HG03457 (cell line): Measurements from ENCODE around the gene IL1R2.

Source experiments
- ATAC-seq: cut with Tn5 transposase; IDR thresholded peaks from one replicate; pipeline ENCODE4 v1.9.1; 2021; ENCODE audit warnings: moderate number of reproducible peaks; ENCODE audit not compliant: unreplicated experiment

IL1R2 gene

GRCh38 chr2:102034683-102035548, 43.2 kb downstream of the IL1R2 start:
- ATAC-seq, result no peak

- no peak for ATAC-seq
These were observed 45.9 kb downstream of the IL1R2 start for GRCh38 chr2:102037681-102038080.

- no peak for ATAC-seq
These were observed 48.5 kb downstream of the IL1R2 start for GRCh38 chr2:102040229-102040628.

GRCh38 chr2:102041351-102041750, 49.6 kb downstream of the IL1R2 start:
- no peak for ATAC-seq

GRCh38 chr2:102042196-102043081, 50.7 kb downstream of the IL1R2 start:
- ATAC-seq, result no peak

GRCh38 chr2:102043560-102043959, 51.8 kb downstream of the IL1R2 start:
- no peak for ATAC-seq

- no peak for ATAC-seq
These were observed 52.6 kb downstream of the IL1R2 start for GRCh38 chr2:102044235-102044896.

- no peak for ATAC-seq
These were observed 53.3 kb downstream of the IL1R2 start for GRCh38 chr2:102044967-102045489.

GRCh38 chr2:102045697-102046096, 53.9 kb downstream of the IL1R2 start:
- ATAC-seq, result no peak

GRCh38 chr2:102046135-102046986, 54.6 kb downstream of the IL1R2 start:
- ATAC-seq, result no peak

- ATAC-seq, result no peak
These were observed 56.7 kb downstream of the IL1R2 start for GRCh38 chr2:102048465-102048864.

- ATAC-seq, result no peak
These were observed 58.1 kb downstream of the IL1R2 start for GRCh38 chr2:102049756-102050443.

GRCh38 chr2:102050854-102051391, 59.2 kb downstream of the IL1R2 start:
- ATAC-seq, result no peak

- no peak for ATAC-seq
These were observed 60.0 kb downstream of the IL1R2 start for GRCh38 chr2:102051692-102052277.

GRCh38 chr2:102052365-102052764, 60.6 kb downstream of the IL1R2 start:
- no peak for ATAC-seq

GRCh38 chr2:102053096-102053495, 61.3 kb downstream of the IL1R2 start:
- ATAC-seq, result no peak

- no peak for ATAC-seq
These were observed 63.7 kb downstream of the IL1R2 start for GRCh38 chr2:102055346-102055990.

GRCh38 chr2:102056079-102056581, 64.4 kb downstream of the IL1R2 start:
- no peak for ATAC-seq
